Measurements from ENCODE around the gene NCOA3. TPM values are rescaled to one million over a fixed set of nuclear protein-coding genes. Genes with fewer than 3 reads are reported as not detected.
"Not testable (repeated sequence)": the region's sequence is repeated elsewhere in the genome, so short reads cannot be mapped to it uniquely, and the experiment has no call there.

The NCOA3 gene
- total RNA-seq, 1 experiment from 2014 or later: 23.3 TPM

GRCh38 chr20:47499053-47499452, 2.6 kb upstream of the NCOA3 start:
- Mint-ChIP-seq H3K9me3 (no peaks in the 10 kb centered on the region), H3K36me3 (ENCODE audit: insufficient read depth in 1 of 3, low read depth in 3 of 3) (no peaks in the 10 kb centered on the region), H3K27ac (no peak overlapping the region), H3K4me3 (no peak overlapping the region), H3K4me1 (peaks cover 22 to 24% of the 10 kb centered on the region in 2 experiments), H3K27me3 (ENCODE audit: low read depth) (no peaks in the 10 kb centered on the region; the same call in 1 of the 2 replicates)
- no peaks in the 10 kb centered on the region for H3K27me3 ChIP-seq (ENCODE audit: insufficient read depth, low read length)
- no CpG with 5 or more reads among the region's 5 CpGs for WGBS (ENCODE audit: extremely low coverage, insufficient read length, low lambda C conversion rate)
- TF ChIP-seq CTCF (conservative IDR thresholded peaks at IDR 0.05): no peak
- no peak overlapping the region for H3K56ac ChIP-seq (ENCODE audit: insufficient read length, low read depth, low read length)
- H3K23me2 ChIP-seq (ENCODE audit: insufficient read length, low read depth, low read length, poor library complexity, severe bottlenecking): peaks cover 11% of the 10 kb centered on the region
- H2BK12ac ChIP-seq (ENCODE audit: insufficient read length, low read depth, low read length): no peak overlapping the region
- no peaks in the 10 kb centered on the region for H3K79me1 ChIP-seq (ENCODE audit: insufficient read depth, low read depth, low read length, poor library complexity, severe bottlenecking)
- H2BK15ac ChIP-seq (ENCODE audit: low read depth, low read length): no peak overlapping the region
- no peaks in the 10 kb centered on the region; the same call in 1 of the 2 replicates for H3K4me1 ChIP-seq (ENCODE audit: insufficient read depth, low read length)
- H3K4me2 ChIP-seq (ENCODE audit: insufficient read depth, insufficient read length, low read length): no peak overlapping the region
- peaks cover 6% of the 10 kb centered on the region; the same call in 1 of the 2 replicates for H3K79me2 ChIP-seq (ENCODE audit: insufficient read depth, low read length)
- no peak overlapping the region for H2AK5ac ChIP-seq (ENCODE audit: insufficient read length, low read length)
- H4K91ac ChIP-seq (ENCODE audit: insufficient read length, low read depth, low read length): no peak overlapping the region
- no peak overlapping the region for H3T11ph ChIP-seq (ENCODE audit: low read length)
- no peak overlapping the region for H2BK5ac ChIP-seq (ENCODE audit: insufficient read length, low read length)
- H3K27ac ChIP-seq (ENCODE audit: insufficient read length, low read depth, low read length): no peak overlapping the region
- H3K9ac ChIP-seq (ENCODE audit: extremely low read depth, insufficient read length, low read length): no peak overlapping the region
- no peak overlapping the region for H3K4ac ChIP-seq (ENCODE audit: low read depth, low read length)
- no peak for DNase-seq
- no peak overlapping the region for H3K18ac ChIP-seq (ENCODE audit: insufficient read length, low read depth, low read length)
- no peak overlapping the region for H4K5ac ChIP-seq (ENCODE audit: insufficient read length, low read depth, low read length)
- H2AFZ ChIP-seq (ENCODE audit: low read length): no peak overlapping the region
- no peak overlapping the region for H3K14ac ChIP-seq (ENCODE audit: insufficient read depth, low read length)
- H3K9me3 ChIP-seq (ENCODE audit: control insufficient read depth, low read depth, low read length): no peaks in the 10 kb centered on the region
- no peaks in the 10 kb centered on the region for H4K20me1 ChIP-seq (ENCODE audit: control insufficient read depth, insufficient read depth, insufficient read length)
- H3K23ac ChIP-seq (ENCODE audit: insufficient read length, low read depth, low read length): no peak overlapping the region
- H4K8ac ChIP-seq (replicated peaks; ENCODE audit: insufficient read length, low read depth, low read length): no peak overlapping the region
- H2BK120ac ChIP-seq (ENCODE audit: low read depth, low read length, poor library complexity, severe bottlenecking): no peak overlapping the region
- H2BK20ac ChIP-seq (ENCODE audit: low read depth, low read length, poor library complexity, severe bottlenecking): no peak overlapping the region

GRCh38 chr20:47500082-47500481, 1.6 kb upstream of the NCOA3 start:
- H3K9ac ChIP-seq (ENCODE audit: extremely low read depth, insufficient read length, low read length); H3K4ac ChIP-seq (ENCODE audit: low read depth, low read length); H2BK15ac ChIP-seq (ENCODE audit: low read depth, low read length); H3K27ac Mint-ChIP-seq; H2BK12ac ChIP-seq (ENCODE audit: insufficient read length, low read depth, low read length); H2BK120ac ChIP-seq (ENCODE audit: low read depth, low read length, poor library complexity, severe bottlenecking); H3K18ac ChIP-seq (ENCODE audit: insufficient read length, low read depth, low read length); H3K56ac ChIP-seq (ENCODE audit: insufficient read length, low read depth, low read length); H2BK20ac ChIP-seq (ENCODE audit: low read depth, low read length, poor library complexity, severe bottlenecking); H2AFZ ChIP-seq (ENCODE audit: low read length); H3K27me3 ChIP-seq (ENCODE audit: insufficient read depth, low read length); H4K5ac ChIP-seq (ENCODE audit: insufficient read length, low read depth, low read length); H2BK5ac ChIP-seq (ENCODE audit: insufficient read length, low read length); H4K20me1 ChIP-seq (ENCODE audit: control insufficient read depth, insufficient read depth, insufficient read length); H3K79me2 ChIP-seq (ENCODE audit: insufficient read depth, low read length); H3K4me2 ChIP-seq (ENCODE audit: insufficient read depth, insufficient read length, low read length); H3K79me1 ChIP-seq (ENCODE audit: insufficient read depth, low read depth, low read length, poor library complexity, severe bottlenecking); H3K14ac ChIP-seq (ENCODE audit: insufficient read depth, low read length); H3K9me3 Mint-ChIP-seq; H3T11ph ChIP-seq (ENCODE audit: low read length); H4K8ac ChIP-seq (replicated peaks; ENCODE audit: insufficient read length, low read depth, low read length); H3K27ac ChIP-seq (ENCODE audit: insufficient read length, low read depth, low read length); H4K91ac ChIP-seq (ENCODE audit: insufficient read length, low read depth, low read length); DNase-seq; H2AK5ac ChIP-seq (ENCODE audit: insufficient read length, low read length); H3K4me1 ChIP-seq (ENCODE audit: insufficient read depth, low read length); H3K36me3 Mint-ChIP-seq (ENCODE audit: insufficient read depth in 1 of 3, low read depth in 3 of 3); H3K23ac ChIP-seq (ENCODE audit: insufficient read length, low read depth, low read length); H3K9me3 ChIP-seq (ENCODE audit: control insufficient read depth, low read depth, low read length); H3K27me3 Mint-ChIP-seq (ENCODE audit: low read depth): not testable (repeated sequence)
- H3K23me2 ChIP-seq (ENCODE audit: insufficient read length, low read depth, low read length, poor library complexity, severe bottlenecking): peaks cover 11% of the 10 kb centered on the region
- Mint-ChIP-seq H3K4me1 (peaks cover 22 to 27% of the 10 kb centered on the region in 2 experiments), H3K4me3 (peak overlapping the region in 1 of 2 experiments; percentile 97; a peak in 1 of 5 replicates)
- no CpG with 5 or more reads among the region's 9 CpGs for WGBS (ENCODE audit: extremely low coverage, insufficient read length, low lambda C conversion rate)

All from H9 (cell line).